ENCODE data around the gene GBX1. TPM values are rescaled to one million over a fixed set of nuclear protein-coding genes. Genes with fewer than 3 reads are reported as not detected.

Gene GBX1
- total RNA-seq, 3 donors from 2014 or later (not counting 1 experiment from before 2014, with no cell fraction given): not detected

DNA sequence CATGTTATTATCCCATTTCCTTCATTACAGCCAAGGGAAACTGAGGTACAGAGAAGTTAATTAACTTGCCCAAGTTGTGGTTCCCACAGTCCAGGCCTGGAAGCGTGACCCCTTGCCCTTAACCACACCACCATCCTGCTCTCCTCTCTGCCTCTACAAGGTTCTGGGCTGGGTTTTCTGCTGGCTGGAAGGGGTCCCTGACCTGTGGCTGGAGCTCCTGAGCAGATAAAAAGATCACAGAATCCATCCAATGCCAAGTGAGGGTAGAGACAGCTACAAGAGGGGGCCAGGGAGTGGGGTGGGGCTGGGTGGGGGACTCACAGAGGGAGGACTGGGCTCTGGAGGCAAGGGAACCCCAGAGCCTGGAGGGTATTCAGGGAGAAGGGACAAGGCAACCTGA lies 9.8 kb upstream of the GBX1 start:
- Mint-ChIP-seq H3K36me3 (no peaks in the 10 kb centered on the region), H3K4me3 (no peak overlapping the region), H3K9me3 (no peaks in the 10 kb centered on the region), H3K27me3 (ENCODE audit: low read depth in 2 of 2) (peaks cover 20 to 22% of the 10 kb centered on the region in 2 donors), H3K27ac (no peak overlapping the region), H3K4me1 (peaks cover 8 to 10% of the 10 kb centered on the region in 2 donors)
- intact Hi-C loops (cut with micrococcal nuclease): no loop called here
- Histone ChIP-seq H3K4me3 (ENCODE audit: low read length) (no peak overlapping the region), H3K27me3 (ENCODE audit: control insufficient read depth, insufficient read depth, low read length) (no peaks in the 10 kb centered on the region), H3K4me1 (ENCODE audit: control insufficient read depth, insufficient read depth, low read length) (peaks cover 6% of the 10 kb centered on the region), H3K27ac (ENCODE audit: low read length) (no peak overlapping the region), H3K36me3 (ENCODE audit: control insufficient read depth, insufficient read depth, low read length) (no peaks in the 10 kb centered on the region), H3K9me3 (ENCODE audit: control insufficient read depth, insufficient read depth, low read length) (no peaks in the 10 kb centered on the region)
- TF ChIP-seq, protein P1, sequence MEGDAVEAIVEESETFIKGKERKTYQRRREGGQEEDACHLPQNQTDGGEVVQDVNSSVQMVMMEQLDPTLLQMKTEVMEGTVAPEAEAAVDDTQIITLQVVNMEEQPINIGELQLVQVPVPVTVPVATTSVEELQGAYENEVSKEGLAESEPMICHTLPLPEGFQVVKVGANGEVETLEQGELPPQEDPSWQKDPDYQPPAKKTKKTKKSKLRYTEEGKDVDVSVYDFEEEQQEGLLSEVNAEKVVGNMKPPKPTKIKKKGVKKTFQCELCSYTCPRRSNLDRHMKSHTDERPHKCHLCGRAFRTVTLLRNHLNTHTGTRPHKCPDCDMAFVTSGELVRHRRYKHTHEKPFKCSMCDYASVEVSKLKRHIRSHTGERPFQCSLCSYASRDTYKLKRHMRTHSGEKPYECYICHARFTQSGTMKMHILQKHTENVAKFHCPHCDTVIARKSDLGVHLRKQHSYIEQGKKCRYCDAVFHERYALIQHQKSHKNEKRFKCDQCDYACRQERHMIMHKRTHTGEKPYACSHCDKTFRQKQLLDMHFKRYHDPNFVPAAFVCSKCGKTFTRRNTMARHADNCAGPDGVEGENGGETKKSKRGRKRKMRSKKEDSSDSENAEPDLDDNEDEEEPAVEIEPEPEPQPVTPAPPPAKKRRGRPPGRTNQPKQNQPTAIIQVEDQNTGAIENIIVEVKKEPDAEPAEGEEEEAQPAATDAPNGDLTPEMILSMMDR (IDR thresholded peaks at IDR 0.05): no peak
- WGBS (ENCODE audit: insufficient coverage): 64% methylated on average over 1 of the region's 1 CpG
- DNase-seq (no peak), ATAC-seq (no peak)

DNA sequence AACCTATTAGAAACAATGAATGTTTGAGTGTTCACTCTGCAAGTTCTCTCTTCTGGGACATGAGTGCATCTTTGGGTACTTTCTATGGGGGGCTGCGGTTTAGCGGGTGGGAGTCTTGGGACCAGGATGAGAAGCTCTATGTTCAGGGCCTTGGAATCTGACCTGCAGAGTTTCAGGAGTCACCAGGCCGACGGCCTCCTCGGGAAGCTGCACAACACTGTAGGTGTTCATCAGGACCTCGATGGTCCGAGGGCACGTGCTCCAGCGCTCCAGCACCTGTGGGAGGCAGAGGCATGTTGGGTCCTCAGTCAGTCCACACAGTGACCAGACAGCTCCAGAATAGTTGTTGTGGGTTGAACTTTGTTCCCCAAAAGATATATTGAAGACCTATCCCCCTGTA lies 8.9 kb upstream of the GBX1 start:
- WGBS (ENCODE audit: insufficient coverage): 97% methylated on average over 9 of the region's 9 CpGs
- H3K27me3 Mint-ChIP-seq (ENCODE audit: low read depth in 2 of 2): peaks cover 18 to 26% of the 10 kb centered on the region in 2 donors

DNA sequence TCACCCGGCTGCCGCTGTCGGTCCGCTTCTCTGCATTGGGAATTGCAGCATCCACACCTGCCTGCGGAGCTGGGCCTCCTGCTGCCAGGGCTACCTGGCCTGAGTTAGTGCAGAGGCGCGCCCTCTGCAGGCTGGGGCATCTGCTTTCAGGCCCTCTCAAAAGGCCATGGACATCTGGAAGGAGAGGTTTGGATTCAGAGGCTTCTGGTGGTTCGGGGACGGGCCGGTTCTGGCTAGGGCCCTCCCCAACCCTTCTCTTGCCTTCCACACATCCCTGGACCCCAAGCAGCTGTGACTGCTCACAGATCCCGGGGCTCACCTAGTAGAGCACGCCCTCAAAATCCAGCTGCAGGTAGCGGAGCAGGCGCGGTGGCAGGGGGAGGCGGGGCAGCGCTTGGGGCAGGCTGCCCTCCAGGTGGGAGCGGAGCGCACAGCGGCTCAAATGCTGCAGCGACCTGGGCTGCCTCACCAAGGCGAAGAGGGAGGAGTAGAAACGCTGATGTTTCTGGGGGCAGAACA lies 8.4 kb upstream of the GBX1 start:
- no peaks in the 10 kb centered on the region for H3K27me3 ChIP-seq (ENCODE audit: control insufficient read depth, insufficient read depth, low read length)
- 90% methylated on average over 22 of the region's 23 CpGs for WGBS (ENCODE audit: insufficient coverage)
- H3K9me3 ChIP-seq (ENCODE audit: control insufficient read depth, insufficient read depth, low read length): no peaks in the 10 kb centered on the region
- no peaks in the 10 kb centered on the region for H3K36me3 ChIP-seq (ENCODE audit: control insufficient read depth, insufficient read depth, low read length)
- no peak overlapping the region for H3K4me3 Mint-ChIP-seq
- H3K4me1 ChIP-seq (ENCODE audit: control insufficient read depth, insufficient read depth, low read length): peaks cover 6% of the 10 kb centered on the region
- no peak for ATAC-seq
- no peak overlapping the region for H3K27ac ChIP-seq (ENCODE audit: low read length)
- TF ChIP-seq, protein P1 (IDR thresholded peaks at IDR 0.05): no peak
- no peak overlapping the region for H3K27ac Mint-ChIP-seq
- H3K9me3 Mint-ChIP-seq: no peaks in the 10 kb centered on the region
- H3K4me3 ChIP-seq (ENCODE audit: low read length): no peak overlapping the region
- H3K27me3 Mint-ChIP-seq (ENCODE audit: low read depth in 2 of 2): peaks cover 22 to 32% of the 10 kb centered on the region in 2 donors
- no peaks in the 10 kb centered on the region for H3K36me3 Mint-ChIP-seq
- no peak for DNase-seq
- intact Hi-C loops (cut with micrococcal nuclease): no loop called here
- peaks cover 10 to 12% of the 10 kb centered on the region in 2 donors for H3K4me1 Mint-ChIP-seq

More for the DNA sequence above, 8.9 kb upstream of the GBX1 start:
- Mint-ChIP-seq H3K9me3 (no peaks in the 10 kb centered on the region), H3K4me1 (peaks cover 10 to 12% of the 10 kb centered on the region in 2 donors), H3K27ac (no peak overlapping the region), H3K36me3 (no peaks in the 10 kb centered on the region), H3K4me3 (no peak overlapping the region)
- DNase-seq (no peak), ATAC-seq (no peak)
- Histone ChIP-seq H3K27me3 (ENCODE audit: control insufficient read depth, insufficient read depth, low read length) (no peaks in the 10 kb centered on the region), H3K9me3 (ENCODE audit: control insufficient read depth, insufficient read depth, low read length) (no peaks in the 10 kb centered on the region), H3K36me3 (ENCODE audit: control insufficient read depth, insufficient read depth, low read length) (no peaks in the 10 kb centered on the region), H3K4me3 (ENCODE audit: low read length) (no peak overlapping the region), H3K4me1 (ENCODE audit: control insufficient read depth, insufficient read depth, low read length) (peaks cover 6% of the 10 kb centered on the region), H3K27ac (ENCODE audit: low read length) (no peak overlapping the region)
- intact Hi-C loops (cut with micrococcal nuclease): no loop called here
- TF ChIP-seq, protein P1 (IDR thresholded peaks at IDR 0.05): no peak
